HEK293T (cell line): ENCODE measurements around the gene GFRA1.

Experiments
- HDGF ChIP-seq: fragments of 450-650 bp; IDR thresholded peaks from 2 replicates; pipeline ENCODE4 v1.6.1; 2017; ENCODE audit warnings: antibody characterized with exemption, borderline replicate concordance
- SP1 ChIP-seq: fragments of 450-650 bp; IDR thresholded peaks from 2 replicates; pipeline ENCODE4 v1.6.1; 2017
- SUZ12 ChIP-seq: fragments of 450-650 bp; IDR thresholded peaks from 2 replicates; pipeline ENCODE4 v1.6.1; 2016; ENCODE audit warnings: mild to moderate bottlenecking

- no peak for TF ChIP-seq SP1
- TF ChIP-seq SUZ12: no peak
- TF ChIP-seq HDGF: no peak
Observed at GRCh38 chr10:116269619-116270018, 3.4 kb downstream of the GFRA1 start.
